GM20000 (cell line): Measurements from ENCODE around the gene SUGCT.

Experiments used
- DNase-seq: peaks from one replicate; pipeline ENCODE4 v3.0.0; 2012; ENCODE audit warnings: low spot score
- TF ChIP-seq, protein P1 (sequence below): IDR thresholded peaks from 2 replicates; pipeline ENCODE4 v1.5.1; 2012; ENCODE audit warnings: mild to moderate bottlenecking, control low read depth; ENCODE audit errors: extremely low read depth, missing control alignments

SUGCT gene

GRCh38 chr7:40303996-40304395 is 169.2 kb downstream of the SUGCT start:
- TF ChIP-seq, protein P1, sequence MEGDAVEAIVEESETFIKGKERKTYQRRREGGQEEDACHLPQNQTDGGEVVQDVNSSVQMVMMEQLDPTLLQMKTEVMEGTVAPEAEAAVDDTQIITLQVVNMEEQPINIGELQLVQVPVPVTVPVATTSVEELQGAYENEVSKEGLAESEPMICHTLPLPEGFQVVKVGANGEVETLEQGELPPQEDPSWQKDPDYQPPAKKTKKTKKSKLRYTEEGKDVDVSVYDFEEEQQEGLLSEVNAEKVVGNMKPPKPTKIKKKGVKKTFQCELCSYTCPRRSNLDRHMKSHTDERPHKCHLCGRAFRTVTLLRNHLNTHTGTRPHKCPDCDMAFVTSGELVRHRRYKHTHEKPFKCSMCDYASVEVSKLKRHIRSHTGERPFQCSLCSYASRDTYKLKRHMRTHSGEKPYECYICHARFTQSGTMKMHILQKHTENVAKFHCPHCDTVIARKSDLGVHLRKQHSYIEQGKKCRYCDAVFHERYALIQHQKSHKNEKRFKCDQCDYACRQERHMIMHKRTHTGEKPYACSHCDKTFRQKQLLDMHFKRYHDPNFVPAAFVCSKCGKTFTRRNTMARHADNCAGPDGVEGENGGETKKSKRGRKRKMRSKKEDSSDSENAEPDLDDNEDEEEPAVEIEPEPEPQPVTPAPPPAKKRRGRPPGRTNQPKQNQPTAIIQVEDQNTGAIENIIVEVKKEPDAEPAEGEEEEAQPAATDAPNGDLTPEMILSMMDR, result no peak
- DNase-seq, result no peak

GRCh38 chr7:40305229-40305628 is 170.4 kb downstream of the SUGCT start:
- no peak for DNase-seq
- TF ChIP-seq, protein P1, result no peak

- TF ChIP-seq, protein P1, result no peak
- DNase-seq, result no peak
These were observed 171.2 kb downstream of the SUGCT start for GRCh38 chr7:40306025-40306424.

- TF ChIP-seq, protein P1, result no peak
- DNase-seq, result no peak
These were observed 171.8 kb downstream of the SUGCT start for GRCh38 chr7:40306596-40306995.

GRCh38 chr7:40310258-40310657 is 175.5 kb downstream of the SUGCT start:
- TF ChIP-seq, protein P1, result no peak

GRCh38 chr7:40311307-40311706 is 176.5 kb downstream of the SUGCT start:
- TF ChIP-seq, protein P1, result no peak
- peak; percentile 20 for DNase-seq

More at GRCh38 chr7:40310258-40310657, 175.5 kb downstream of the SUGCT start:
- no peak for DNase-seq

GRCh38 chr7:40315277-40315676 is 180.5 kb downstream of the SUGCT start:
- TF ChIP-seq, protein P1, result no peak
- DNase-seq, result no peak
